ENCODE data around the gene PTPRT.

Gene PTPRT

DNA sequence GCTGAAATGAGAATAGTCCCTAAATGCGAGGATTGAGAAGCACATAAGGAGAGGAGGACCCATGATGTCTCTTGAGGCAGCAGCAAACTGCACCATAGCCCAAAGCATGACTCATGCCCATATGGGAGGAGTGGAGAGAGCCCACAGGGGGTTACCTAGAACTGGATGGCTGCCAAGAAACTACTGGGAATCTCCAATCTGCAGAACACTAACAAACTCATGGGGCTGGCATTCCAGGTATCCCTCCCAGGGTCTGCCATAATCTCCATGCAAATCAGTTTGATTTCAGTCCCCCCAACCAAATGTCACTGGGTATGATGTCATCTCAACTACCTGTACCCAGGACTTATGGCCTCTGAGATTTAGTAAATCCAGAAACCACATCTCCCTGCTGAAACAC is 410.5 kb downstream of the PTPRT start:
- H3K27me3 ChIP-seq (ENCODE audit: insufficient read depth, low read length), result no peaks in the 10 kb centered on the region
- no peak overlapping the region for H2AFZ ChIP-seq (ENCODE audit: low read length, unreplicated experiment)
- H3K4me1 ChIP-seq (ENCODE audit: control insufficient read depth, insufficient read depth, low read length, unreplicated experiment), result no peaks in the 10 kb centered on the region
- no peaks in the 10 kb centered on the region for H3K36me3 ChIP-seq (ENCODE audit: insufficient read depth, low read length)
- no peak overlapping the region for H3K27ac ChIP-seq (ENCODE audit: low read depth, low read length)
- H3K79me2 ChIP-seq (ENCODE audit: control insufficient read depth, insufficient read depth, low read length, unreplicated experiment), result no peaks in the 10 kb centered on the region
- no peak overlapping the region for H3K4me3 ChIP-seq (ENCODE audit: low read depth, low read length)

DNA sequence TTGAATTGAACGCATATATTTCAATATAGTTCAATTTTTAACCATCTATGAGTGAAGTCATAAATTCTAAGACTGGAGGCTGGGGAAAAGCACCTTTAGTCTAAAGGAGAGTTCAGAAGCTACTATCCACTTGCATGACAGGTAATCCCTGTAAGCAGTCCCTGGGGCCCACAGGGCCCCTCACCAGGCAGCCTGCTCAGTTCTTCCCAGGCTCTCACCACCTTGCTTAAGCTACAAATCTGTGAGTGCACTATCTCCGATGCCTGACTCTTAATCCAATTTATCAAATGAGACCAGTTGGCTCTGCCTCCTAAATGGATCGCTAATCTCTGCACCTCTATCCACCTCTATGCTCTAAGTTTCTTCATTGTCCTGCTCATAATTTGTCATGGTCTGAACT is 413.8 kb downstream of the PTPRT start:
- Histone ChIP-seq H3K4me1 (ENCODE audit: control insufficient read depth, insufficient read depth, low read length, unreplicated experiment) (no peaks in the 10 kb centered on the region), H2AFZ (ENCODE audit: low read length, unreplicated experiment) (no peak overlapping the region), H3K4me3 (ENCODE audit: low read depth, low read length) (no peak overlapping the region), H3K27me3 (ENCODE audit: insufficient read depth, low read length) (no peaks in the 10 kb centered on the region), H3K36me3 (ENCODE audit: insufficient read depth, low read length) (no peaks in the 10 kb centered on the region), H3K79me2 (ENCODE audit: control insufficient read depth, insufficient read depth, low read length, unreplicated experiment) (no peaks in the 10 kb centered on the region), H3K27ac (ENCODE audit: low read depth, low read length) (no peak overlapping the region)

- Histone ChIP-seq H3K4me1 (ENCODE audit: control insufficient read depth, insufficient read depth, low read length, unreplicated experiment) (no peaks in the 10 kb centered on the region), H3K36me3 (ENCODE audit: insufficient read depth, low read length) (no peaks in the 10 kb centered on the region), H3K27ac (ENCODE audit: low read depth, low read length) (no peak overlapping the region), H3K27me3 (ENCODE audit: insufficient read depth, low read length) (no peaks in the 10 kb centered on the region), H3K4me3 (ENCODE audit: low read depth, low read length) (no peak overlapping the region), H3K79me2 (ENCODE audit: control insufficient read depth, insufficient read depth, low read length, unreplicated experiment) (no peaks in the 10 kb centered on the region), H2AFZ (ENCODE audit: low read length, unreplicated experiment) (no peak overlapping the region)
Measured at GRCh38 chr20:42775037-42775436, 414.7 kb downstream of the PTPRT start.

DNA sequence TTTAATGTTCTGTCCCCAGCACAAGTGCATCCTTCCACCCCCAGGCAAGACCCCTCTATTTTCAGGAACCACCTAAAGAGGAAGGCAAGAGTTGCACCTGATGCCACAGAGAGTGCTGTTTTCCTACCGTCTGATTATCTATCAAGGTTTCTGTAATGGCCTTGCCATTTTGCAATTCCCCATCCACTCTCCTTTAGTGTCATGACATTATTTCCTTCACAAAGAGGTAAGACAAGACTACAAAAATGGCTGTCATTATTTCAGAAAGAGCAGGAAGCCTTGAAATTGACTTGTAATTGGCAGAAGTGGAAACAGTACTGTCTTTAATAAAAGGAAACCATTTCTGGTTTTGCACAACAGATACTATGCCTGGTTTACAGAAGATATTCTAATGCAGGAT is 426.7 kb downstream of the PTPRT start:
- Histone ChIP-seq H3K4me3 (ENCODE audit: low read depth, low read length) (no peak overlapping the region), H3K27ac (ENCODE audit: low read depth, low read length) (no peak overlapping the region), H2AFZ (ENCODE audit: low read length, unreplicated experiment) (no peak overlapping the region), H3K79me2 (ENCODE audit: control insufficient read depth, insufficient read depth, low read length, unreplicated experiment) (no peaks in the 10 kb centered on the region), H3K27me3 (ENCODE audit: insufficient read depth, low read length) (no peaks in the 10 kb centered on the region), H3K36me3 (ENCODE audit: insufficient read depth, low read length) (no peaks in the 10 kb centered on the region), H3K4me1 (ENCODE audit: control insufficient read depth, insufficient read depth, low read length, unreplicated experiment) (no peaks in the 10 kb centered on the region)

DNA sequence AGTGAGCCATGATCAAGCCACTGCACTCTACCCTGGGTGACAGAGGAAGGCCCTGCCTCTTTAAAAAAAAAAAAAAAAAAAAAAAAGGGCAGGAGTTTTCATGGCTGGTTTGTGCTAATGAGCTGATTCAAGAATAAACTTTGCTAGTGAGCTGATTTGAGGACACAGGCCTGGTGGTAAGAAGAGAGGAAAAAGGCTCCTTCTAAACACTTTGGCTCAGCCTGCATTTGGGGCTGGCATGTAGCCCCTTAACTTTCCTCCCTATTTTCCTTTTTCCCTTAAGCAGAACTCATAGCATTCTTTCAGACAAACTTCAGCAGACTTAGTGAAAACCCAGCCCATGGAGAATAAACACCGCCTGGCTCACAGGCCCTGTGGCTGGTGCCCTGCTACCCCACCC is 432.7 kb downstream of the PTPRT start:
- H3K79me2 ChIP-seq (ENCODE audit: control insufficient read depth, insufficient read depth, low read length, unreplicated experiment), result no peaks in the 10 kb centered on the region
- H3K27ac ChIP-seq (ENCODE audit: low read depth, low read length), result no peak overlapping the region
- no peaks in the 10 kb centered on the region for H3K4me1 ChIP-seq (ENCODE audit: control insufficient read depth, insufficient read depth, low read length, unreplicated experiment)
- H2AFZ ChIP-seq (ENCODE audit: low read length, unreplicated experiment), result no peak overlapping the region
- no peak overlapping the region for H3K4me3 ChIP-seq (ENCODE audit: low read depth, low read length)
- H3K27me3 ChIP-seq (ENCODE audit: insufficient read depth, low read length), result no peaks in the 10 kb centered on the region
- H3K36me3 ChIP-seq (ENCODE audit: insufficient read depth, low read length), result no peaks in the 10 kb centered on the region

GRCh38 chr20:42754706-42755105 is 435.0 kb downstream of the PTPRT start:
- H3K27me3 ChIP-seq (ENCODE audit: insufficient read depth, low read length), result no peaks in the 10 kb centered on the region
- no peak overlapping the region for H2AFZ ChIP-seq (ENCODE audit: low read length, unreplicated experiment)
- no peaks in the 10 kb centered on the region for H3K36me3 ChIP-seq (ENCODE audit: insufficient read depth, low read length)
- H3K4me1 ChIP-seq (ENCODE audit: control insufficient read depth, insufficient read depth, low read length, unreplicated experiment), result no peaks in the 10 kb centered on the region
- H3K27ac ChIP-seq (ENCODE audit: low read depth, low read length), result no peak overlapping the region
- H3K4me3 ChIP-seq (ENCODE audit: low read depth, low read length), result no peak overlapping the region
- no peaks in the 10 kb centered on the region for H3K79me2 ChIP-seq (ENCODE audit: control insufficient read depth, insufficient read depth, low read length, unreplicated experiment)

GRCh38 chr20:42752620-42753019 is 437.1 kb downstream of the PTPRT start:
- H3K4me1 ChIP-seq (ENCODE audit: control insufficient read depth, insufficient read depth, low read length, unreplicated experiment), result no peaks in the 10 kb centered on the region
- no peak overlapping the region for H2AFZ ChIP-seq (ENCODE audit: low read length, unreplicated experiment)
- no peaks in the 10 kb centered on the region for H3K79me2 ChIP-seq (ENCODE audit: control insufficient read depth, insufficient read depth, low read length, unreplicated experiment)
- no peaks in the 10 kb centered on the region for H3K27me3 ChIP-seq (ENCODE audit: insufficient read depth, low read length)
- no peaks in the 10 kb centered on the region for H3K36me3 ChIP-seq (ENCODE audit: insufficient read depth, low read length)
- no peak overlapping the region for H3K4me3 ChIP-seq (ENCODE audit: low read depth, low read length)
- H3K27ac ChIP-seq (ENCODE audit: low read depth, low read length), result no peak overlapping the region

DNA sequence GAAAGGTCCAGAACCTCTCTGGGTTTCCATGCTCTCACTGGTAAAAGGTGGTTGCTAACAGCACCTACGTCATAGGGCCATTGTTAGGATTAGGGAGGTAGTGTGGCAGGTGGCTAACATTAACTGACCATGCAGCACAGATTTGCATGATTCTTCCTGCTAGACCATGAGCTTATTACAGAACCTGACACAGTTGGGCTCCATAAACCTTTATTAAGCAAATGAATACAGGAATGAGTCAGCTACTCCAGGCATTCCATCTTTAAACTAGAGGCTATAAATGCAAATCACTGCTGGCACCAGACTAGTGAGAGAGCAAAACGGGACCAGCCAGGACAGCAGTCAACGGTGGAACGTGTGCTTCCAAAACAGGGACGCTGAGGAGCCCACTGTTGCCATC is 440.1 kb downstream of the PTPRT start:
- Histone ChIP-seq H3K27me3 (ENCODE audit: insufficient read depth, low read length) (no peaks in the 10 kb centered on the region), H2AFZ (ENCODE audit: low read length, unreplicated experiment) (no peak overlapping the region), H3K4me1 (ENCODE audit: control insufficient read depth, insufficient read depth, low read length, unreplicated experiment) (no peaks in the 10 kb centered on the region), H3K79me2 (ENCODE audit: control insufficient read depth, insufficient read depth, low read length, unreplicated experiment) (no peaks in the 10 kb centered on the region), H3K36me3 (ENCODE audit: insufficient read depth, low read length) (no peaks in the 10 kb centered on the region), H3K4me3 (ENCODE audit: low read depth, low read length) (no peak overlapping the region), H3K27ac (ENCODE audit: low read depth, low read length) (no peak overlapping the region)

DNA sequence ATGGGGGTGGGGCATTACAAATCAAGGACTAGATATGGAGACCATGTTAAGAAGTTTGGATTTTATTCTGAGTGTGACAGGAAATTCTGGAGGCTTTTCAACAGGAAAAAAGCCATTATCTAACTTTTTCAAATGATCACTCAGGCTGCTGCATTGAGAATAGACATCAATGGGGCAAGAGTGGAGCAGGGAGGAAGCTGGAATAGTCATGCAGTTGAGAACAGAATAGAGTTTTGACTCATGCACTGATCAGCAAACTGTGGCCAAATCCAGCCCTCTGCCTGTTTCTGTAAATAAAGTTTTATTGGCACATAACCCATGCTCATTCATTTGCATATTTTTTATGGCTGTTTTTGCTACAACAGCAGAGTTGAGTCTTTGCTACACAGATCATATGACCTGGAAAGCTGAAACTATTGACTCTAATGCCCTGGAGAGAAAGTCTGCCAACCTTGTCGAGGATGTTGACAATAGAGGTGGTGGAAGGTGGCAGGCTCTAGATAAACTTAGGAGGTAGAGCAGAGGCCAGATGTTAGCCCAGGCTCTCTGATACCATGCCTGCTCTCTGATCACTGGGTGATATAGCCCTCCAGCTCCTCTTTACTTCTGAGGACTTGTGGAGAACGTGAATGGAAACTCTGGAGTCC is 441.8 kb downstream of the PTPRT start:
- H3K4me3 ChIP-seq (ENCODE audit: low read depth, low read length), result no peak overlapping the region
- H3K4me1 ChIP-seq (ENCODE audit: control insufficient read depth, insufficient read depth, low read length, unreplicated experiment), result no peaks in the 10 kb centered on the region
- no peaks in the 10 kb centered on the region for H3K27me3 ChIP-seq (ENCODE audit: insufficient read depth, low read length)
- no peak overlapping the region for H2AFZ ChIP-seq (ENCODE audit: low read length, unreplicated experiment)
- no peaks in the 10 kb centered on the region for H3K79me2 ChIP-seq (ENCODE audit: control insufficient read depth, insufficient read depth, low read length, unreplicated experiment)
- no peaks in the 10 kb centered on the region for H3K36me3 ChIP-seq (ENCODE audit: insufficient read depth, low read length)
- no peak overlapping the region for H3K27ac ChIP-seq (ENCODE audit: low read depth, low read length)

DNA sequence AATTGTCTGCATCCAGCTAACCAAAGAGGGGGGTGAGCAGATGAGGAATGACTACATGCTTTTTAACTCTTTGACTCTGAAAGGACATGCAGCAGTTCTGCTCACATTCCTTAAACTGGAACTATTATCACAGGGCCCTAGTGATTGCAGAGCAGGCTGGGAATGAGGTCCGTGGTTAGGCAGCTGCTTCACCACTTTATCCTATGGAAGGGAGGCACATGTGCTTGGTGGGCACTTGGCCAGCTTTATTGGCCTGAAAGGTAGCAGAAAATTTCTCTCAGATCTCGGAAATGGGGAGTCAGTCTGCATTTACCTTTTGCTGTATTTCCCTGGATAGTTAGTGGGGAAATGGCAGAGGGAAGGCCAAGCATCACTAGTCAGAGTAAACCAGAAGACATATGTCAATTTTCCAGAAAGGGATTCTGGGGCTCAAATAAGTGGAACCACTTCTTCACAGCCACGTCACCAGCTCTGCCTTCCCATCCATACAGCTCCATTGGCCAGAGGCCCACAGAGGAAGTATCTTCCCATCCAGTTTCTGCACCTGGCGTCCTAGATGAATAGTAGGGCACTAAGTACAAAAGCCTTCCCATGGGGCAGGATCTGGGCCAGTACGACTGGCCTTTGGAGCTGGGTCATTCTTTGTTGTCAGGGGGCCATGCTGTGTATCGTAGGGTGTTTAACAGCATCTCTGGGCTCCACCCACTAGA is 444.8 kb downstream of the PTPRT start:
- H3K4me3 ChIP-seq (ENCODE audit: low read depth, low read length), result no peak overlapping the region
- no peak overlapping the region for H2AFZ ChIP-seq (ENCODE audit: low read length, unreplicated experiment)
- no peak overlapping the region for H3K27ac ChIP-seq (ENCODE audit: low read depth, low read length)
- no peaks in the 10 kb centered on the region for H3K4me1 ChIP-seq (ENCODE audit: control insufficient read depth, insufficient read depth, low read length, unreplicated experiment)
- H3K36me3 ChIP-seq (ENCODE audit: insufficient read depth, low read length), result no peaks in the 10 kb centered on the region
- H3K27me3 ChIP-seq (ENCODE audit: insufficient read depth, low read length), result no peaks in the 10 kb centered on the region
- no peaks in the 10 kb centered on the region for H3K79me2 ChIP-seq (ENCODE audit: control insufficient read depth, insufficient read depth, low read length, unreplicated experiment)

DNA sequence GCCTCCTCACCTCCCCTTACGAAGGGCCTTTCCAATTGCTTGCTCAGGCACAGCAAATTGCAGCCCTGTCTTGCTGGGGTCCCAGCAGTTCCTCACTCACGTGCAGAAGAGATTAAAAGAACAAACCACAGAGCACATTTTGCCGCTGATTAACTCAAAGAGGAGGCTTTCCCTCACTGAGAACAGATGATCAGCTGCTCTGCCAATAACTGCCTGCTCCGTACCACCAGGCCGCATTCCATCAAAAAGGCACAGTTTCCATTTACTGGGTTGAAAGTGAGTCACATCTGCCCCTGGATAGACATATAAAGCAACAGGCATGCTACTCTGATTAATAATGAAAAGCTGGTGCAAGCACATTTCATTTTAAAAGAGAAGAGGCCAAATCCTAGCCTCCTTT is 446.8 kb downstream of the PTPRT start:
- no peaks in the 10 kb centered on the region for H3K4me1 ChIP-seq (ENCODE audit: control insufficient read depth, insufficient read depth, low read length, unreplicated experiment)

More for the DNA sequence above, 446.8 kb downstream of the PTPRT start:
- no peaks in the 10 kb centered on the region for H3K79me2 ChIP-seq (ENCODE audit: control insufficient read depth, insufficient read depth, low read length, unreplicated experiment)
- H3K36me3 ChIP-seq (ENCODE audit: insufficient read depth, low read length), result no peaks in the 10 kb centered on the region
- no peak overlapping the region for H3K27ac ChIP-seq (ENCODE audit: low read depth, low read length)
- H3K4me3 ChIP-seq (ENCODE audit: low read depth, low read length), result no peak overlapping the region
- no peak overlapping the region for H2AFZ ChIP-seq (ENCODE audit: low read length, unreplicated experiment)
- H3K27me3 ChIP-seq (ENCODE audit: insufficient read depth, low read length), result no peaks in the 10 kb centered on the region
